Testis (tissue), 2 donors: ENCODE measurements around the gene AURKA.

Source experiments
- CTCF ChIP-seq, 3 experiments: fragments of 450-650 bp in 2 of 3; fragments of 200-600 bp in 1 of 3; sonication (generic) in 1 of 3; IDR thresholded peaks; one replicate each; pipeline ENCODE4 v1.5.1; 2016 to 2019; ENCODE audit warnings: antibody characterized with exemption in 3 of 3, mild to moderate bottlenecking in 2 of 3, moderate library complexity in 1 of 3
- POLR2A ChIP-seq: fragments of 450-650 bp; IDR thresholded peaks from one replicate; pipeline ENCODE4 v1.6.1; 2017; ENCODE audit warnings: antibody characterized with exemption, mild to moderate bottlenecking, moderate library complexity

GRCh38 chr20:56373942-56374341 is 18.1 kb downstream of the AURKA start:
- TF ChIP-seq CTCF (IDR thresholded peaks at IDR 0.05) (no peak), POLR2A (no peak)
